HG03108 (cell line): ENCODE measurements around the gene ETV2.
"Not testable (repeated sequence)": the region's sequence is repeated elsewhere in the genome, so short reads cannot be mapped to it uniquely, and the experiment has no call there.

Experiments
- ATAC-seq: cut with Tn5 transposase; IDR thresholded peaks from one replicate; pipeline ENCODE4 v1.9.1; 2021; ENCODE audit warnings: moderate library complexity; ENCODE audit not compliant: unreplicated experiment

ETV2 gene

GRCh38 chr19:35628264-35628564 is 13.3 kb upstream of the ETV2 start:
- no peak for ATAC-seq

- ATAC-seq, result peak; percentile 97
Measured at GRCh38 chr19:35628565-35629331, 12.8 kb upstream of the ETV2 start, which contains the start of gene RBM42. TSS of gene RBM42 (plus strand) at chr19:35629036. CDS start at chr19:35629154, 118 bp downstream.

GRCh38 chr19:35629332-35629633 is 12.3 kb upstream of the ETV2 start:
- ATAC-seq, result no peak

GRCh38 chr19:35633727-35634440 is 7.7 kb upstream of the ETV2 start:
- ATAC-seq, result no peak

GRCh38 chr19:35636651-35637050 is 4.9 kb upstream of the ETV2 start:
- ATAC-seq, result no peak

- no peak for ATAC-seq
Measured at GRCh38 chr19:35637165-35637564, 4.4 kb upstream of the ETV2 start.

- no peak for ATAC-seq
Measured at GRCh38 chr19:35639321-35639639, 2.3 kb upstream of the ETV2 start.

GRCh38 chr19:35639863-35640262 is 1.7 kb upstream of the ETV2 start:
- no peak for ATAC-seq

GRCh38 chr19:35642312-35642711 is 767 bp downstream of the ETV2 start:
- ATAC-seq, result no peak

GRCh38 chr19:35642798-35643254 is 1.3 kb downstream of the ETV2 start:
- no peak for ATAC-seq

- peak; percentile 28 for ATAC-seq
Measured at GRCh38 chr19:35643255-35644205, 2.0 kb downstream of the ETV2 start.

- peak; percentile 66 for ATAC-seq
Measured at GRCh38 chr19:35644206-35644986, 2.9 kb downstream of the ETV2 start.

GRCh38 chr19:35644987-35645679 is 3.6 kb downstream of the ETV2 start:
- ATAC-seq, result no peak

- ATAC-seq, result no peak
Measured at GRCh38 chr19:35645680-35646511, 4.4 kb downstream of the ETV2 start.

- ATAC-seq, result peak; percentile 48
Measured at GRCh38 chr19:35648017-35648961, 6.7 kb downstream of the ETV2 start, which contains the start of gene COX6B1. TSS of gene COX6B1 (plus strand) at chr19:35648323. CDS start at chr19:35651244, 2,921 bp downstream.

GRCh38 chr19:35650581-35650980 is 9.0 kb downstream of the ETV2 start:
- no peak for ATAC-seq

GRCh38 chr19:35654828-35655227 is 13.3 kb downstream of the ETV2 start:
- not testable (repeated sequence) for ATAC-seq

GRCh38 chr19:35655600-35655999 is 14.1 kb downstream of the ETV2 start:
- ATAC-seq, result no peak
